ENCODE results near the gene ZDHHC12.

DNA sequence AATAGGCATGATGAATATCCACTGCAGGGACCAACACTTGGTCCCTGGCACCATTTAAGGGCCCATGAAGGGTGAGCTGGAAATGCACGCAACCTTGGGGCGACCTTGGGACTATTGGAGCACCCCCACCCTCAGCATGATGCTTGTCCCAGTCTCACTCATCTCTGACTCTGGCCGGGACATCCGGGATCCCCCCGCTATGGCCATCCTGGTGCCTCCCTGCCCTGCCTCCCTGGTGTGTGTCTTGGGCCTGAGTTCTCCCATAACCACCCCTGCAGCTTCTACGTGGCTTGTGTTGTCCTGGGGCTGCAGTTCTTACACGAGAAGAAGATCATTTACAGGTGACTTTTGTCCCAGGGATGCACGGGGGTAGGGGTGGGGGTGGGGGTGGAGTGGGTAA, 5.9 kb downstream of the ZDHHC12 start:
- TF ChIP-seq GTF2I (CRISPR knock-in tag; conservative IDR thresholded peaks at IDR 0.05) (no peak), ZBTB21 (CRISPR knock-in tag; IDR thresholded peaks at IDR 0.05; ENCODE audit: borderline replicate concordance) (no peak), ZNF232 (CRISPR knock-in tag; IDR thresholded peaks at IDR 0.05) (no peak)
- TF ChIP-seq, protein P1, sequence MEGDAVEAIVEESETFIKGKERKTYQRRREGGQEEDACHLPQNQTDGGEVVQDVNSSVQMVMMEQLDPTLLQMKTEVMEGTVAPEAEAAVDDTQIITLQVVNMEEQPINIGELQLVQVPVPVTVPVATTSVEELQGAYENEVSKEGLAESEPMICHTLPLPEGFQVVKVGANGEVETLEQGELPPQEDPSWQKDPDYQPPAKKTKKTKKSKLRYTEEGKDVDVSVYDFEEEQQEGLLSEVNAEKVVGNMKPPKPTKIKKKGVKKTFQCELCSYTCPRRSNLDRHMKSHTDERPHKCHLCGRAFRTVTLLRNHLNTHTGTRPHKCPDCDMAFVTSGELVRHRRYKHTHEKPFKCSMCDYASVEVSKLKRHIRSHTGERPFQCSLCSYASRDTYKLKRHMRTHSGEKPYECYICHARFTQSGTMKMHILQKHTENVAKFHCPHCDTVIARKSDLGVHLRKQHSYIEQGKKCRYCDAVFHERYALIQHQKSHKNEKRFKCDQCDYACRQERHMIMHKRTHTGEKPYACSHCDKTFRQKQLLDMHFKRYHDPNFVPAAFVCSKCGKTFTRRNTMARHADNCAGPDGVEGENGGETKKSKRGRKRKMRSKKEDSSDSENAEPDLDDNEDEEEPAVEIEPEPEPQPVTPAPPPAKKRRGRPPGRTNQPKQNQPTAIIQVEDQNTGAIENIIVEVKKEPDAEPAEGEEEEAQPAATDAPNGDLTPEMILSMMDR (IDR thresholded peaks at IDR 0.05) = no peak
